T47D (cell line): Measurements from ENCODE around the gene CLDN4.
"Not testable (repeated sequence)": the region's sequence is repeated elsewhere in the genome, so short reads cannot be mapped to it uniquely, and the experiment has no call there.

ENCODE experiments used
- DNase-seq, 2 experiments: peaks; one replicate each; pipeline versions ENCODE4 v3.0.0 to v3.0.0-alpha.2; 2011 to 2012; ENCODE audit warnings: low read depth in 1 of 2, low spot score in 1 of 2
- JUND ChIP-seq: IDR thresholded peaks from 2 replicates; pipeline ENCODE4 v1.6.1; 2012; ENCODE audit warnings: low read depth
- in situ Hi-C: cut with HindIII; loops from 2 replicates; pipeline ENCODE4 v1.10.0; 2016; ENCODE audit warnings: low sequenced_read_pairs, low pct_unique_long_range_greater_than_20kb

CLDN4 gene, protein sequence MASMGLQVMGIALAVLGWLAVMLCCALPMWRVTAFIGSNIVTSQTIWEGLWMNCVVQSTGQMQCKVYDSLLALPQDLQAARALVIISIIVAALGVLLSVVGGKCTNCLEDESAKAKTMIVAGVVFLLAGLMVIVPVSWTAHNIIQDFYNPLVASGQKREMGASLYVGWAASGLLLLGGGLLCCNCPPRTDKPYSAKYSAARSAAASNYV

DNA sequence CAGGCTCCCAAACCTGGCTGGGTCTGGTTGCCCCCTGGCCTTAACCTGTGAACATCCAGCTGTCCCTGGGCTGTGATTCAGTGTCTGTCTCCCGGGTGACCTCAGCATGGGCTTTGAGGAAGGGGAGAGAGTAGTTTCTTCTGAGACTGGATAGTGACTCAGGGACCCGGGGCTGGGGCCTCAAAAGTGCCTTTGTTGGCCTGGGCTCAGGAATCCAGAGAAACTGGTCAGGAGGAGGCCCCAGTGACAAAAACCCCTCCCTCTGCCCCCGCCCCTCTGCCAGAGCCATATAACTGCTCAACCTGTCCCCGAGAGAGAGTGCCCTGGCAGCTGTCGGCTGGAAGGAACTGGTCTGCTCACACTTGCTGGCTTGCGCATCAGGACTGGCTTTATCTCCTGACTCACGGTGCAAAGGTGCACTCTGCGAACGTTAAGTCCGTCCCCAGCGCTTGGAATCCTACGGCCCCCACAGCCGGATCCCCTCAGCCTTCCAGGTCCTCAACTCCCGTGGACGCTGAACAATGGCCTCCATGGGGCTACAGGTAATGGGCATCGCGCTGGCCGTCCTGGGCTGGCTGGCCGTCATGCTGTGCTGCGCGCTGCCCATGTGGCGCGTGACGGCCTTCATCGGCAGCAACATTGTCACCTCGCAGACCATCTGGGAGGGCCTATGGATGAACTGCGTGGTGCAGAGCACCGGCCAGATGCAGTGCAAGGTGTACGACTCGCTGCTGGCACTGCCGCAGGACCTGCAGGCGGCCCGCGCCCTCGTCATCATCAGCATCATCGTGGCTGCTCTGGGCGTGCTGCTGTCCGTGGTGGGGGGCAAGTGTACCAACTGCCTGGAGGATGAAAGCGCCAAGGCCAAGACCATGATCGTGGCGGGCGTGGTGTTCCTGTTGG lies at the start of gene CLDN4:
Gene CLDN4 (plus strand): TSS at position 316 of the 903 bp plus-strand sequence. CDS start 206 bp downstream, at position 522.
- DNase-seq = peak; percentile 69 to 99
- no peak for TF ChIP-seq JUND
- in situ Hi-C loops = no loop called here

DNA sequence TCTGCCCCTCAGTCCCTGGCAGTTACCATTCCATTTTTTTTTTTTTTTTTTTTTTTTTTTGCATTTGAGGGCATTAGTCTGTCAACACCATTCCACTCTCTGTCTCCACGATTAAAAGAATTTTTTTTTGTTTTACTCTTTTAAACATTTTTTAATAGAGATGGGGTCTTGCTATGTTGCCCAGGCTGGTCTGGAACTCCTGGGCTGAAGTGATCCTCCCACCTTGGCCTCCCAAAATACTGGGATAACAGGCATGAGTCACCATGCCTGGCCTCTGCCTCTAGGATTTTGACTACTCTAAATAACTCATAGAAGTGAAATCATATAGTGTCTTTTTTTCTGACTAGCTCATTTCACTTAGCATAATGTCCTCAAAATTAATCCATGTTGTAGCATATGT lies 44.2 kb upstream of the CLDN4 start:
- in situ Hi-C loops = no loop called here
- no peak for TF ChIP-seq JUND

DNA sequence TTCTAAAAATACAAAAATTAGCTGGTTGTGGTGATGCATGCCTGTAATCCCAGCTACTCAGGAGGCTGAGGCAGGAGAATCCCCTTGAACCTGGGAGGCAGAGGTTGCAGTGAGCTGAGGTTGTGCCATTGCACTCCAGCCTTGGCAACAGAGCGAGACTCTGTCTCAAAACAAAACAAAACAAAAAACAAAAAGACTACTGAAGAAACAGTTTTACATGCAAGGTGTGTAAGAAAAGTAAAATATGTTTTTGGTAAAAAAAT lies 43.1 kb upstream of the CLDN4 start:
- in situ Hi-C loops, DNase-seq: not testable (repeated sequence)

More for the DNA sequence above, 44.2 kb upstream of the CLDN4 start:
- no peak for DNase-seq

DNA sequence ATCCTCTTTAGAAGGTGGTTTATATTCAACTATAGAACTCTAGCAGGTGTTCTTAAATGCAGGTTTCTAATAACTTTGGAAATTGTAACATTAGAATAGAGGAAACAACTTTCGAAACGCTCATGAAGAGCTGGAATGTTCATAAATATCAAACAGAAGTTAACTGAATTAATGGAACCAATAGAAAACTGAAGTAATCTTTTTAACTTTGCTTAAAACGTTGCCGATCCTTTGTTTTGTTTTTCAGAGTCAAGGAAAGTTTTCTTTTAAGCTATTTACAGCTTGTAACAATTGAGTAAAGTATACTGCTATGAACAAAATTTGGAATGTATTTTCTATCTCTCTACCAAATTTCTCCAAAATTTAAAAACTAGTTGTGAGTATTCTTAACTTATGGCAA lies 41.7 kb upstream of the CLDN4 start:
- in situ Hi-C loops = no loop called here
- no peak for TF ChIP-seq JUND
- DNase-seq = no peak

DNA sequence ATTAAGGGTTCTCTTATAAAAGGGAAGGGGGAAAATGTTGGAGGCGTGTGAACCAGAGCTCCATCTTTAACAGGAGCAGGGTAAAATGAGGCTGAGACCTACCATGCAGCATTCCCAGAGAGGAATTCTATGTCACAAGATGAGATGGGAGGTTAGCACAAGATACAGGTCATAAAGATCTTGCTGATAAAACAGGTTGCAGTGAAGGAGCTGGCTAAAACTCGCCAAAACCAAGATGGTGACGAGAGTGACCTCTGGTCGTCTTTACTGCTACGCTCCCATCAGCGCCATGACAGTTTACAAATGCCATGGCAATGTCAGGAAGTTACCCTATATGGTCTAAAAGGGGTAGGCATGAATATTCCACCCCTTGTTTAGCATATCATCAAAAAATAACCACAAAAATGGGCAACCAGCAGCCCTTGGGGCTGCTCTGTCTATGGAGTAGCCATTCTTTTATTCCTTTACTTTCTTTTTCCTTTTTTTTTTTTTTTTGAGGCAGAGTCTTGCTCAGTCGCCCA lies 39.6 kb upstream of the CLDN4 start:
- DNase-seq, in situ Hi-C loops: not testable (repeated sequence)

DNA sequence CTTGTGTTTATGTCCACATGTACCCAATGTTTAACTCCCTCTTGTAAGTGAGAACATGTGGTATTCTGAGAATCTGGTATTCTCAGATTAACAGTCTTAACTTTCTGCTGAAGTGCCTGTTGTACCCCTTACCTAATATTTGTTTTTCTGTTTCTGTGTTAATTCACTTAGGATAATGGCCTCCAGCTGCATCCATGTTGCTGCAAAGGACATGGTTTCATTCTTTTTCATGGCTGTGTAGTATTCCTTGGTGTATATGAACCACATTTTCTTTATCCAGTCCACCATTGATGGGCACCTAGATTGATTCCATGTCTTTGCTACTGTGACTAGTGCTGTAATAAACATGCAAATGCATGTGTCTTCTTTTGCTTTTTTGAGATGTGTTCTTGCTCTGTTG lies 35.6 kb upstream of the CLDN4 start:
- in situ Hi-C loops, DNase-seq: not testable (repeated sequence)

DNA sequence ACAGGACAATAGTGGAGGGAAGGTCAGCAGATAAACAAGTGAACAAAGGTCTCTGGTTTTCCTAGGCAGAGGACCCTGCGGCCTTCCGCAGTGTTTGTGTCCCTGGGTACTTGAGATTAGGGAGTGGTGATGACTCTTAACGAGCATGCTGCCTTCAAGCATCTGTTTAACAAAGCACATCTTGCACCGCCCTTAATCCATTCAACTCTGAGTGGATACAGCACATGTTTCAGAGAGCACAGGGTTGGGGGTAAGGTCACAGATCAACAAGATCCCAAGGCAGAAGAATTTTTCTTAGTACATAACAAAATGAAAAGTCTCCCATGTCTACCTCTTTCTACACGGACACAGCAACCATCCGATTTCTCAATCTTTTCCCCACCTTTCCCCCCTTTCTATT lies 34.1 kb upstream of the CLDN4 start:
- DNase-seq, in situ Hi-C loops: not testable (repeated sequence)

DNA sequence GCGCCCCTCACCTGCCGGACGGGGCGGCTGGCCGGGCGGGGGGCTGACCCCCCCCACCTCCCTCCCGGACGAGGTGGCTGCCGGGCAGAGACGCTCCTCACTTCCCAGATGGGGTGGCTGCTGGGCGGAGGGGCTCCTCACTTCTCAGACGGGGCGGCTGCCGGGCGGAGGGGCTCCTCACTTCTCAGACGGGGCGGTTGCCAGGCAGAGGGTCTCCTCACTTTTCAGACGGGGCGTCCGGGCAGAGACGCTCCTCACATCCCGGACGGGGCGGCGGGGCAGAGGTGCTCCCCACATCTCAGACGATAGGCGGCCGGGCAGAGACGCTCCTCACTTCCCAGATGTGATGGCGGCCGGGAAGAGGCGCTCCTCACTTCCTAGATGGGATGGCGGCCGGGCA lies 33.6 kb upstream of the CLDN4 start:
- DNase-seq, in situ Hi-C loops: not testable (repeated sequence)

DNA sequence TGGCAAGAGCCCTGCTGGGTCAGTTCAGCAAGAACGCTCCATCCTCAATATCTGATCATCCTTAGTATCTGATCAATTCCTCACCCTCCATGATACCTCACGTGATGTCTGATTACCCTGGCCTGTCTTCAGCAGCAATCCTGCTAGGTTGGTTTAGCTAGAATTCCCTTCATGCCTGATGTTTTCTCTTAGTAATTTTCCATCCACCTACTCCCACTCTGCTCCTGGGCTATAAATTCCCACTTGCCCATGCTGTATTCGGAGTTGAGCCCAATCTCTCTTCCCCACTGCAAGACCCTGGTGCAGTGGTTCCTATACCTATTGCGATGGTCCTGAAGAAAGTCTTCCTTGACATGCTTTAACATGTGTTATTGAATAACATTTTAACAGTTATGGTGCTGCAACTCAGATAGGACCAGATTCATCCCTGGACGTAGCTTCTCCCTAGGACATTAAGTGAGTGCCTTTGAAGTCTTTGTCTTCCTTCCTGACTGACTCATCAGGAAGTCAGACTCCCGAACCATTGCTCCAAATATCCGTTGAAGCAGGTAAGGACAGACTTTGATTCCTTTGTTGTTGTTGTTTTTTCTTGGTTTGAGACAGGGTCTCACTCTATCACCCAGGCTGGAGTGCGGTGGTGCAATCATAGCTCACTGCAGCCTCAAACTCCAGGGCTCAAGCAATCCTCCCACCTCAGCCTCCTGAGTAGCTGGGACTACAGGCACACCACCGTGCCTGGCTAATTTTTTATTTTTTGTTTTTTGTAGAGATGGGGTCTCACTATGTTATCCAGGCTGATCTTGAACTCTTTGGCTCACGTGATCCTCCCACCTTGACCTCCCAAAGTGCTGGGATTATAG lies 31.3 kb upstream of the CLDN4 start:
- TF ChIP-seq JUND = no peak
- in situ Hi-C loops = no loop called here
- no peak for DNase-seq

DNA sequence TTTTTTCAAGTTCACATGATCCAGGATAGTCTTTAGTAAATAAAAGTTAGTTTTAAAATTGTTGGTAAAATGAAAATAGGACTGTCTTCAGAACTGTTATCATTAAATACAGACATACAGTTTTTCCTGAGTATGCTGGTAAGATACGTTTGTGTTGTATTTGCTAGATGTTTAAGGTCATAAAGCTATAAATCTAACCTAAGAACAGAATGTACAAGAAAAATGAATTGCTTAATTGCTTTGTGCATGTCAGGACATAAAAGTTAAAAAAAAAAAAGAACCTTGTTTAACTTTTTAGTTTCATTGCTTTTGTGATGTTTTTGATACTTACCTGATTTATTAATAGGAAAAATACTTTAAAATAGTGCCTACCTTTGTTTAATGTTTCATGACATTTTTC lies 29.2 kb upstream of the CLDN4 start:
- no peak for TF ChIP-seq JUND
- DNase-seq = no peak
- in situ Hi-C loops = no loop called here

DNA sequence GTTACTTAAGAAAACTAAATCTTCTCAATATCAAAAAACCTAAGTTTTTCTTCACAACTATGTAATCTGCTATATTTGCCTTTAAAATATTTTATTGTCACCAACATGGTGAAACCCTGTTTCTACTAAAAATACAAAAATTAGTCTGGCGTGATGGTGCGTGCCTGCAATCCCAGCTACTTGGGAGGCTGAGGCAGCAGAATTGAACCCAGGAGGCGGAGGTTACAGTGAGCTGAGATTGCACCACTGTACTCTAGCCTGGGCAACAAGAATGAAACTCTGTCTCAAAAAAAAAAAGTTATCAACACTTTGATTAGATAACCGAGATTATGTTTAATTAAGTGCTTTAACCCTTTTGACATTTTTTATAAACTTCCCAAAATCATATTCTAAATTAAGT lies 28.3 kb upstream of the CLDN4 start:
- DNase-seq = no peak
- TF ChIP-seq JUND = no peak
- in situ Hi-C loops = no loop called here

DNA sequence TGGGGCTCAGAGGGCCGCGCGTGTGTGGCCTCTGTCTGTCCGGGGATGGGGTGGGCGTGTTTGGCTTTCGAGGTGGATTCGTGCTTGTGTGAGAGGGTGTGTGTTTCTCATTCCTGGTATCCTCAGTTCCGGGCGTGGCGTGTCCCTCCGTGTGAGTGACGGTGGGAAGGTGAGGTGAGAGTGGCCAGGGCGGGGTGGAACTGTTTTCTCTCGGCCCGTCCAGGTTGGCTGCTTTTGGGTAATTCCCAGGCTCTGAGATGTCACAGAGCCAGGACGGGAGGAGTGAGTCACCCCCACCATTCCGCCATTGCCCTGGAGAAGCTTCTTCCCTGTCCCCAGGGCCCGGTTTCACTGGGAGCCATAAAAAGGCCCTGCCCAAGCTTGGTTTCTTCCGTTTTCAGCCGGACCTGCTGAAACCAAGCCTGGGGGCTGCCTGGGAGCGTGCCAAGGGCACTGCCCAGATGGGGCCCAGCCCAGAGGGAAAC lies 21.3 kb upstream of the CLDN4 start:
- no peak for TF ChIP-seq JUND
- peak in 1 of 2 experiments; percentile 37 for DNase-seq
- in situ Hi-C loops = no loop called here

DNA sequence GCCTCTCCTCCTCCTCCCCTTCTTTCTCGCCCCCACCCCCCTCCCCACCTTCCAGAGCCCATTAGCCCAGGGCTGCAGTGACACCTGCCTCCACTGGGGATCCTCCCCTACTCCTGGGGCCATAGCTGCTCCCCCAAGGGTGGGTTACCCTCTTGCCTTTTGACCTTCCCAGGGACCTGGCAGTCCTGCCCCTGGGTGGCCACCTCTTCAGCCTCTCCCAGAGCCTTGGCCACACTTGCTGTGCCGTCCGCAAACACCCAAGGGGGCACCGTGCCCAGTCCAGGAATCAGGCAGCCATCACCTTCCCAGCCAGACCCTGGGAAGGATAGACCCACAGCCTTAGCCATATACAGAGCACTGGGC lies 19.8 kb upstream of the CLDN4 start:
- DNase-seq = no peak
- in situ Hi-C loops = no loop called here
- TF ChIP-seq JUND = no peak
